WTC11 (cell line): ENCODE measurements around the gene PER1.

Experiments used
- AR ChIP-seq: fragments of 250-450 bp; sonication (Bioruptor Pico); IDR thresholded peaks from 2 replicates; pipeline ENCODE4 v1.9.0; 2021; ENCODE audit warnings: mild to moderate bottlenecking
- ATF1 ChIP-seq: sonication (generic); formaldehyde crosslinking; IDR thresholded peaks from 2 replicates; pipeline ENCODE4 v1.8.1; 2023; ENCODE audit warnings: mild to moderate bottlenecking, moderate library complexity, missing genetic modification reagents
- CTCF ChIP-seq: fragments of 200-600 bp; IDR thresholded peaks from 2 replicates; pipeline ENCODE4 v1.8.0; 2022; ENCODE audit warnings: antibody characterized with exemption
- E2F1 ChIP-seq: sonication (generic); formaldehyde crosslinking; IDR thresholded peaks from 2 replicates; pipeline ENCODE4 v1.8.0; 2022; ENCODE audit warnings: mild to moderate bottlenecking, missing genetic modification reagents
- ESRRA ChIP-seq: sonication (generic); formaldehyde crosslinking; IDR thresholded peaks from 2 replicates; pipeline ENCODE4 v1.8.1; 2022; ENCODE audit warnings: mild to moderate bottlenecking, missing genetic modification reagents, borderline replicate concordance
- ETV6 ChIP-seq: sonication (generic); formaldehyde crosslinking; IDR thresholded peaks from 2 replicates; pipeline ENCODE4 v1.8.1; 2022; ENCODE audit warnings: mild to moderate bottlenecking, missing genetic modification reagents
- FOXJ3 ChIP-seq: sonication (generic); formaldehyde crosslinking; IDR thresholded peaks from 2 replicates; pipeline ENCODE4 v1.9.0; 2021; ENCODE audit warnings: missing genetic modification reagents, mild to moderate bottlenecking, borderline replicate concordance
- NFYB ChIP-seq: sonication (generic); formaldehyde crosslinking; conservative IDR thresholded peaks from 2 replicates; pipeline ENCODE4 v1.8.0; 2022; ENCODE audit warnings: low read depth, missing genetic modification reagents
- NR1H2 ChIP-seq: sonication (generic); formaldehyde crosslinking; IDR thresholded peaks from 2 replicates; pipeline ENCODE4 v1.9.0; 2021; ENCODE audit warnings: mild to moderate bottlenecking, moderate library complexity, missing genetic modification reagents
- SP1 ChIP-seq: sonication (generic); formaldehyde crosslinking; conservative IDR thresholded peaks from 2 replicates; pipeline ENCODE4 v1.8.1; 2022; ENCODE audit warnings: missing genetic modification reagents
- ZNF425 ChIP-seq: fragments of 250-450 bp; sonication (Bioruptor Pico); conservative IDR thresholded peaks from 2 replicates; pipeline ENCODE4 v1.9.0; 2021; ENCODE audit warnings: mild to moderate bottlenecking

DNA sequence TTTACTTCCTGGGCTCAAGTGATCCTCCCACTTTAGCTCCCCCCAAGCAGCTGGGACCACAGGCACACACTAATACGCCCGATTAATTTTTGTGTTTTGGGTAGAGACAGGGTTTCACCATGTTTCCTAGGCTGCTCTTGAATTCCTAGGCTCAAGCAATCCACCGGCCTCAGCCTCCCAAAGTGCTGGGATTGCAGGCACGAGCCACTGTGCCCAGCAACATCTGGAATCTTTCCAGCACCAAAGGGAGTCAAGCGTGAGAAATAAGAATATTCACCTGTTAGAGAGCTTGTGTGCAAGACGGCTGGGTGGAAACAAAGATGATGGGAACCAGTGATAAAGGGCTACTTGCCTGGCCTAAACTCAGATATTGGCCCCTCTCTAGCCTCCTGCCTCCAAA, 50.5 kb downstream of the PER1 start:
- no peak for TF ChIP-seq ETV6 (CRISPR knock-in tag)
- TF ChIP-seq CTCF = no peak
- no peak for TF ChIP-seq AR (CRISPR knock-in tag)
- TF ChIP-seq NFYB (CRISPR knock-in tag) = no peak
- no peak for TF ChIP-seq E2F1
- TF ChIP-seq ZNF425 (CRISPR knock-in tag) = no peak
- TF ChIP-seq NR1H2 = no peak
- TF ChIP-seq ATF1 (CRISPR knock-in tag) = no peak
- TF ChIP-seq FOXJ3 (CRISPR knock-in tag) = no peak
- TF ChIP-seq ESRRA (CRISPR knock-in tag) = no peak
- TF ChIP-seq SP1 (CRISPR knock-in tag) = no peak
